ENCODE measurements around the gene CCR8. TPM values are rescaled to one million over a fixed set of nuclear protein-coding genes. Genes with fewer than 3 reads are reported as not detected.

CCR8 gene
- total RNA-seq, 1 donor from 2014 or later, result not detected

DNA sequence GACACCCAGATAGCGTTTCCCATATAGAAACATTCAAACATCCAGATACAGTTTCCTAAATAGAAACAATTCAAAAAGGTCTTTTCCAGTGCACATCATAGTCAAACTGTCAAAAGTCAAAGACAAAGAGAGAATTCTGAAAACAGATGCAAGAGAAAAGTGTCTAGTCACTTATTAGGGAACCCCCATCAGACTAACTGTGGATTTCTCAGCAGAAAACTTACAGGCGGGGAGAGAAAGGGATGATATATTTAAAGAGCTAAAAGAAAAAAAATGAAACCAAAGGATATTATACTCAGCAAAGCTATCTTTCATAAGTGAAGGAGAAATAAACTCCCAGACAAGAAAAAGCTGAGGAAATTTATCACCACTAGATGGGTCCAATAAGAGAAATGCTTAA lies 27.3 kb upstream of the CCR8 start:
- Mint-ChIP-seq H3K4me1 (no peaks in the 10 kb centered on the region), H3K4me3 (no peak overlapping the region), H3K9me3 (peaks cover 28% of the 10 kb centered on the region), H3K27me3 (ENCODE audit: insufficient read depth, low read depth) (peaks cover 2% of the 10 kb centered on the region), H3K27ac (no peak overlapping the region), H3K36me3 (no peaks in the 10 kb centered on the region)
- H3K4me3 ChIP-seq, result no peak overlapping the region
- H4K20me1 ChIP-seq (ENCODE audit: low read depth), result no peaks in the 10 kb centered on the region
- no peaks in the 10 kb centered on the region for H3K9me3 ChIP-seq (ENCODE audit: low read depth)
- H3K4me2 ChIP-seq, result no peak overlapping the region
- H3K27me3 ChIP-seq, result no peaks in the 10 kb centered on the region
- H3F3A ChIP-seq (ENCODE audit: low read depth), result no peaks in the 10 kb centered on the region
- DNase-seq (ENCODE audit: low spot score), result no peak
- no peak overlapping the region for H3K27ac ChIP-seq
- H3K9ac ChIP-seq, result no peak overlapping the region
- no peak for TF ChIP-seq EZH2 (IDR thresholded peaks at IDR 0.05)
- no peak for TF ChIP-seq EZH2phosphoT487 (IDR thresholded peaks at IDR 0.05)
- TF ChIP-seq, protein P1, sequence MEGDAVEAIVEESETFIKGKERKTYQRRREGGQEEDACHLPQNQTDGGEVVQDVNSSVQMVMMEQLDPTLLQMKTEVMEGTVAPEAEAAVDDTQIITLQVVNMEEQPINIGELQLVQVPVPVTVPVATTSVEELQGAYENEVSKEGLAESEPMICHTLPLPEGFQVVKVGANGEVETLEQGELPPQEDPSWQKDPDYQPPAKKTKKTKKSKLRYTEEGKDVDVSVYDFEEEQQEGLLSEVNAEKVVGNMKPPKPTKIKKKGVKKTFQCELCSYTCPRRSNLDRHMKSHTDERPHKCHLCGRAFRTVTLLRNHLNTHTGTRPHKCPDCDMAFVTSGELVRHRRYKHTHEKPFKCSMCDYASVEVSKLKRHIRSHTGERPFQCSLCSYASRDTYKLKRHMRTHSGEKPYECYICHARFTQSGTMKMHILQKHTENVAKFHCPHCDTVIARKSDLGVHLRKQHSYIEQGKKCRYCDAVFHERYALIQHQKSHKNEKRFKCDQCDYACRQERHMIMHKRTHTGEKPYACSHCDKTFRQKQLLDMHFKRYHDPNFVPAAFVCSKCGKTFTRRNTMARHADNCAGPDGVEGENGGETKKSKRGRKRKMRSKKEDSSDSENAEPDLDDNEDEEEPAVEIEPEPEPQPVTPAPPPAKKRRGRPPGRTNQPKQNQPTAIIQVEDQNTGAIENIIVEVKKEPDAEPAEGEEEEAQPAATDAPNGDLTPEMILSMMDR (IDR thresholded peaks at IDR 0.05), result no peak
- no peaks in the 10 kb centered on the region for H3K4me1 ChIP-seq
- no peaks in the 10 kb centered on the region for H3K79me2 ChIP-seq (ENCODE audit: low read depth)
- H3K36me3 ChIP-seq, result no peaks in the 10 kb centered on the region
- no peak overlapping the region for H2AFZ ChIP-seq (replicated peaks)

DNA sequence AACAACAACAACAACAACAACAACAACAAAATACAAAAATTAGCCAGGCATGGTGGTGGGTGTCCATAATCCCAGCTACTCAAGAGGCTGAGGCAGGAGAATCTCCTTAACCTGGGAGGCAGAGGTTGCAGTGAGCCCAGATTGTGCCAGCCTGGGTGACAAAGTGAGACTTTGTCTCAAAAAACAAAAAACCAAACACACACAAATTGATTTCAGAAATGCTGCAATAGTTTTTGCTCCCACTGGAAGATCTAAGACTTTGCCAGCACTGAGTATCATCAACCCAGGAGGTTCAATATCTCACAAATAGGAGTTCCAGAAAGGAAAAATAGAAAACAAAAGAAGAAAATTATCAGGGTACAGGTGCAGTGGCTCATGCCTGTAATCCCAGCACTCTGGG lies 16.2 kb upstream of the CCR8 start:
- no peak overlapping the region for H3K4me3 Mint-ChIP-seq
- H3K9me3 ChIP-seq (ENCODE audit: low read depth), result no peaks in the 10 kb centered on the region

DNA sequence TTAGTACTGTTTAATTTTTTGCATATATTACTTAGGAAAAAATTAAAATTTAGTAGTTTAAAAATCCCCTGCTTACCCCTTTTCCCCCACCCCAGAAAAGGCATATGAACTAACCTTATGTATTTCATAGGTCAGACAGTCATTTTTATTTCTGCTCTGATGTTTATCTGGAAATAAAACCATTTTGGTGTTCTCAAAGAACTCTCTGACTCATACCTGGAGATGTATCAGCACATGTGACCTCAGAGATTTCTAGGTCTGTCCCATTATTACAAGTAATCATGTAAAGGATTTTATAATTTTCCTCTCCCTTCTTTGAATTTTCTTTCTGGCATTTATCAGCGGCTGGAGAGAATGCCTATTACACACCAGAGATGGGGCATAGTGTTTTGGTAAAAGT lies 14.1 kb upstream of the CCR8 start:
- Histone ChIP-seq H3K9ac (no peak overlapping the region), H3F3A (ENCODE audit: low read depth) (no peaks in the 10 kb centered on the region), H3K79me2 (ENCODE audit: low read depth) (no peaks in the 10 kb centered on the region), H3K9me3 (ENCODE audit: low read depth) (no peaks in the 10 kb centered on the region), H2AFZ (replicated peaks) (no peak overlapping the region), H3K27ac (no peak overlapping the region), H3K4me1 (no peaks in the 10 kb centered on the region), H3K4me2 (no peak overlapping the region), H3K27me3 (no peaks in the 10 kb centered on the region), H3K36me3 (no peaks in the 10 kb centered on the region), H3K4me3 (no peak overlapping the region), H4K20me1 (ENCODE audit: low read depth) (no peaks in the 10 kb centered on the region)
- TF ChIP-seq EZH2 (IDR thresholded peaks at IDR 0.05), result no peak
- TF ChIP-seq EZH2phosphoT487 (IDR thresholded peaks at IDR 0.05), result no peak
- TF ChIP-seq, protein P1 (IDR thresholded peaks at IDR 0.05), result no peak
- Mint-ChIP-seq H3K4me3 (no peak overlapping the region), H3K27me3 (ENCODE audit: insufficient read depth, low read depth) (peaks cover 5% of the 10 kb centered on the region), H3K36me3 (no peaks in the 10 kb centered on the region), H3K4me1 (no peaks in the 10 kb centered on the region), H3K27ac (no peak overlapping the region), H3K9me3 (peaks cover 12% of the 10 kb centered on the region)
- DNase-seq (ENCODE audit: low spot score), result no peak

More for the DNA sequence above, 16.2 kb upstream of the CCR8 start:
- no peaks in the 10 kb centered on the region for H3K27me3 ChIP-seq
- H3K27ac Mint-ChIP-seq, result no peak overlapping the region
- DNase-seq (ENCODE audit: low spot score), result no peak
- H3K4me3 ChIP-seq, result no peak overlapping the region
- H3K4me2 ChIP-seq, result no peak overlapping the region
- H3K4me1 Mint-ChIP-seq, result no peaks in the 10 kb centered on the region
- TF ChIP-seq, protein P1 (IDR thresholded peaks at IDR 0.05), result no peak
- TF ChIP-seq EZH2phosphoT487 (IDR thresholded peaks at IDR 0.05) (no peak), EZH2 (IDR thresholded peaks at IDR 0.05) (no peak)
- H3K4me1 ChIP-seq, result no peaks in the 10 kb centered on the region
- no peaks in the 10 kb centered on the region for H3K36me3 Mint-ChIP-seq
- no peaks in the 10 kb centered on the region for H4K20me1 ChIP-seq (ENCODE audit: low read depth)
- H2AFZ ChIP-seq (replicated peaks), result no peak overlapping the region
- no peak overlapping the region for H3K9ac ChIP-seq
- H3K36me3 ChIP-seq, result no peaks in the 10 kb centered on the region
- peaks cover 5% of the 10 kb centered on the region for H3K27me3 Mint-ChIP-seq (ENCODE audit: insufficient read depth, low read depth)
- H3F3A ChIP-seq (ENCODE audit: low read depth), result no peaks in the 10 kb centered on the region
- no peak overlapping the region for H3K27ac ChIP-seq
- H3K9me3 Mint-ChIP-seq, result peaks cover 10% of the 10 kb centered on the region
- H3K79me2 ChIP-seq (ENCODE audit: low read depth), result no peaks in the 10 kb centered on the region
